HG03520 (cell line): ENCODE measurements around the gene CGRRF1.

ENCODE experiments used
- ATAC-seq: cut with Tn5 transposase; IDR thresholded peaks from one replicate; pipeline ENCODE4 v1.9.1; 2021; ENCODE audit warnings: mild to moderate bottlenecking, moderate library complexity; ENCODE audit not compliant: unreplicated experiment

The CGRRF1 gene

DNA sequence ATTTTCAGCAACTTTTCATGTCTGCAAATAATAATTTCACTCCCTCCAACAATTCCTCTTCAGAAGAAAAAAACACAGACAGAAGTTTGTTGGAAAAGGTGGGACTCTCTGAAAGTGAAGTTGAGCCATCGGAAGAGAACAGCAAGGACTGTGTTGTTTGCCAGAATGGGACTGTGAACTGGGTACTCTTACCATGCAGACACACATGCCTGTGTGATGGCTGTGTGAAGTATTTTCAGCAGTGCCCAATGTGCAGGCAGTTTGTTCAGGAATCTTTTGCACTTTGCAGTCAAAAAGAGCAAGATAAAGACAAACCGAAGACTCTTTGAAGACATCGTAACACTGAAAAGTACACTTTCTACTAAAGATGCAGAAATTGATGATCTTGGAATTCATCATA, 28.3 kb downstream of the CGRRF1 start:
- ATAC-seq, result no peak

DNA sequence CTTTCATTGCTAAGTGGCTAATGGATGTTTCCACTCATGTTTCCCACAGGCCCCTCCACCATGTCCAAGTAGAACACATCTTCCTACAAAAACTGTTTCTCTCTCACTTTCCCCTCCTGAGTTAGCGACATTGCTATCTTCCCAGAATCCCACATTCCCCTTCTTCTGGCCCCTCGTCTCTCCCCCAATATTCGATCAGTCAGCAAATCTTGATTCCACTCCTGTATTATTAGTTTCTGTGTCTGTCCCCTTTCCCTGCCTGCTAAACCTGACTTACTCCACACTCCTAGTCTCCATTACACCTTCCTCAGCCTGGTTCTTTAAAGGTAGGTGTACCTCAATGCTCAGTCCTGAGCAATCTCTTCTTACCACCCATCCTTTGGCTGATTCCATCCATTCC, 37.9 kb downstream of the CGRRF1 start:
- ATAC-seq, result no peak

DNA sequence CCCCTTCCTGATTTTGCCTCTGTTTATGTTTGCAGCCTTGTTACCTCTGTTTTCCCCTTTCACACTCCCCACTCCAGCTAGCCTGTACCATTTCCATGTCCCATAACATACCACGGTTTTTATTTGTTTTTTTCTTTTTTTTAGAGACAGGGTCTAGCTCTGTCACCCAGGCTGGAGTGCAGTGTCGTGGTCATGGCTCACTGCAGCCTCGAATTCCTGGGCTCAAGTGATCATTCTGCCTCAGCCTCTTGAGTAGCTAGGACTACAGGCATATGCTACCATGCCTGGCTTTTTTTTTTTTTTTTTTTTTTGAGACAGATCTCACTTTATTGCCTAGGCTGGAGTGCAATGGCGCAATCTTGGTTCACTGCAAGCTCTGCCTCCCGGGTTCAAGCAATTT, 38.8 kb downstream of the CGRRF1 start:
- ATAC-seq, result no peak

DNA sequence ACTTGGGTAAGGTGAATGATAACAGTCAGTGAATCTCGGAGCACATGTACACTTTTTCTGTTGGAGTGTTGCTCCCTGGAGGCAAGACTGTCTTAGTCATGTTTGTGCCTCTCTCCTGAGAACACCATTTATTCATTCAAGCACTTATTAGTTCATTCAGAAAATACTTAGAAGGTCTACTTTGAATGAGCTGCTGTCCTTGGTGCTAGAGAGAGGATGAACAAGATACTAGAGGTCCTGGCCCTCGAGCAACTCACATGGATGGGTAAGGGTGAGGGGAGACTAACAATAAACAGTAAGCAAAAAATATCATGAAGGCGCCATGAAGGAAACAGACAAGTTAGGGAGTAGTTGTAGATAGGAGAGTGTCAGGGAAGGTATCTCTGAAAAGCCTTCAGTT, 40.2 kb downstream of the CGRRF1 start:
- no peak for ATAC-seq

DNA sequence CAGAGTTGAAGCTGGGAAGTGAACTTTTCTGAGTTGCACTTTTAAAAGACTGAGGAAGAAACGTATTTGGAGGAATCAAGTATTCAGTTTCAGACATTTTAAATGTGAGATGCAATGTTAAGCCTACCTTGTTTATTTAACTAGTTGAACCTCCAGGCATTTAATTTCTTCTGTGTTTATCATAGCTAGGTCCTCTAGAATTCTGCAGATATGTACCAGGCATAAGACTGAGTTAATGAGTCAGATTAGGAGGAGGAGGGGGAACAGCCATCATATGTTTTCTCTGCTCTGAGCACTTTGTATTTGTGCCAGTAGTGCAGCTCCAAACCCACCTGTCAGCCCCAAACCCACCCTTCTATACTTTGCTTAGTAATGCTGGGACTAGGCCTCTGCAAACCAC, 40.8 kb downstream of the CGRRF1 start:
- ATAC-seq, result no peak

DNA sequence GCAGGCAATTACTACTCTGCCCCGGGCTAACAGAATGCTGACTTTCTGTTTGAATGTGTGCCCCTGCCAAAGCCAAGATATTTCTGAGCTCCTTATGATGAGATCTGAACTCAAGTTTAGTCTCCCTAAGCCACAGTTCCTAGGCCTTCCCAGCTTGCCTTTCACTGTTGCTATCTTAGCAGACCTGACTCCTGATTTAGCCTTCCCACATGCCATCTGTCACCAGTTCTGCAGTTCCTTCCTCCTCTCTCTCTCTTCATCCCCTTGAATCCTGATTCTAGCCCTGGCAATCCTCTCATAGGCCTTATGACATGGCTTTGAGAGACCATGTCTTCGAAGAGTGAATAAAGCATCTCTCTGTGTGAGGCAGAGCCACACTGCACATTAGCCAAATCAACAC, 44.7 kb downstream of the CGRRF1 start:
- no peak for ATAC-seq

DNA sequence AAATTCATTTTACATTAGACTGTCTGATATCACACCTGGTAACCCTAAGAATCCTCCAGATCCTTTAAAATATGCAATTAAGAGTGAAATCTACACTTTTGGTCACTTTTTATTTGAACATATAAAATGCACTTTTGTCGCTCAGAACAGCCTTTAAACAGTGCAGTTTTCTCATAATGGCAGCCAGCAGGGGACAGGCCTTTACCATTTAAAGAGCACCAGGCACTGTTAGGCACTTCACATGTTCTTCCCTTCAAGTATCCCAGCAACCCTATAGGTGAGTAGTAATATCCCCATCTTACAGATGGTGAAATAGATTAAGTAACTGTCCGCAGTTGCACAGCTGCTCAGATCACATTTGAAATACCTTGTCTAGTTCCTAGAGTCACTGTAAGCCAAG, 45.9 kb downstream of the CGRRF1 start:
- no peak for ATAC-seq

DNA sequence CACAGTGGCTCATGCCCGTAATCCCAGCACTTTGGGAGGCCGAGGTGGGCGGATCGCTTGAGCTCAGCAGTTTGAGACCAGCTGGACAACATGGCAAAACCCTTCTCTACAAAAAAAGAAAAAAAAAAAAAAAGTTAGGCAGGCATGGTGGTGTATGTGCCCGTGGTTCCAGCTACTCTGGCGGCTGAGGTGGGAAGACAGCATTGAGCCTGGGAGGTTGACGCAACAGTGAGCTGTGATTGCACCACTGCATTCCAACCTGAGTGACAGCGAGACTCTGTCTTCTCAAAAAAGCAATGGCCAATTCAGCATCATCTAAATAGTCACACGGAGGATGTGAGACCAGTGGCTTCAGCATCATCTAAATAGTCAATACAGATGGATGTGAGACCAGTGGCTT, 46.8 kb downstream of the CGRRF1 start:
- ATAC-seq, result no peak

DNA sequence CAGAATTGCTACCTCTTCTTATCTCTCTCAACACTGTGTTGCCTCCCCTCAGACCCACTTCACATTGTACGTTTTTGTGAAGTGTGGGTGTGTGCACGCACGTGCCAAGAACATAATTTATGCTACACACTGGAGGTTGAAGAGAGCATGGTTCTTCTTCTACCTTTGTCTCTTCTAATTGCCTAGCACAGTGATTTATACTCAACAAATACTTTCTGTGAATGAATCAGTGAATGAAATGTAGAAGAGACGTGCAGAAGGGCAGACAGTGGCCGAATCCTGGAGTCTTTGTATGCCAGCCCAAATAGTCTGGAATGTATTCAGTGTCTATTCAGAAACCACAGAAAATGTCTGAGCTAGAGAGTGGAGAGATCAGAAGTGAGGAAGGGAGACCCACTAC, 52.6 kb downstream of the CGRRF1 start:
- no peak for ATAC-seq

DNA sequence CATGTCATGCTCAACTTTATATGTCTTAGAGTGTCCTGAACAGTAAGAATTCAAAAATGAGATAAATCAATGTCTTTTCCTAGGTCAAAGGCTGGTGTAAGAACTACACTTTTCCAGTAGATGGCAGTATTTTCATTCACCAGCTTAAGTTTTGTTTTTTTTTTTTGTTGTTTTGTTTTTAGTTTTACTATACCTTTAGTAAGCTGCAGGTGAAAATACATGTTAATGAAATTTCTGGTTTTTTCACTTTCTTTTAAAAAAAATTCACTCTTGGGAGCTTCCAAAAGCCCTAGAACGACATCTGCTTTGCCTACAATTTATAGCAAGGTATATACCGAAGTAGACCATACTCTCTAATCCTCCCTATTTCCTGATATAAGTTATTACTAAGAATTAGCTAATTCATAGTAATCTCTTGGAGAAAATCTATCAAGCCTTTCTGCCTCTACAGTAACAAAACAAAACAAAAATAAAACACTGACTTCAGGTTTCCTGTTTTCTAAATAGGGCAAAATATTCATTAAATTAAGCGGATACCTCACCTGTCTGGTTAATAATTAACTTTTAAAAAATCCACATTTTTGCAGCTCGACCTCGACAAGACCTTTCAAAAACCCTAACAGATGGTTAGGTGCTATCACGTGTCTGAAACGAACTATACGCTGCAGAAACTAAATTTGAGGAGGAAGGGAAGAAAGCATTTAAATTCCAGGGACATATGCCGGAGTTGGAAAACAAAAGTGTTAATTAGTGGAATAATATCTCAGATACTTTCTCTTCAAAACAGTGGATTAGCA, 54.6 kb downstream of the CGRRF1 start:
- no peak for ATAC-seq

DNA sequence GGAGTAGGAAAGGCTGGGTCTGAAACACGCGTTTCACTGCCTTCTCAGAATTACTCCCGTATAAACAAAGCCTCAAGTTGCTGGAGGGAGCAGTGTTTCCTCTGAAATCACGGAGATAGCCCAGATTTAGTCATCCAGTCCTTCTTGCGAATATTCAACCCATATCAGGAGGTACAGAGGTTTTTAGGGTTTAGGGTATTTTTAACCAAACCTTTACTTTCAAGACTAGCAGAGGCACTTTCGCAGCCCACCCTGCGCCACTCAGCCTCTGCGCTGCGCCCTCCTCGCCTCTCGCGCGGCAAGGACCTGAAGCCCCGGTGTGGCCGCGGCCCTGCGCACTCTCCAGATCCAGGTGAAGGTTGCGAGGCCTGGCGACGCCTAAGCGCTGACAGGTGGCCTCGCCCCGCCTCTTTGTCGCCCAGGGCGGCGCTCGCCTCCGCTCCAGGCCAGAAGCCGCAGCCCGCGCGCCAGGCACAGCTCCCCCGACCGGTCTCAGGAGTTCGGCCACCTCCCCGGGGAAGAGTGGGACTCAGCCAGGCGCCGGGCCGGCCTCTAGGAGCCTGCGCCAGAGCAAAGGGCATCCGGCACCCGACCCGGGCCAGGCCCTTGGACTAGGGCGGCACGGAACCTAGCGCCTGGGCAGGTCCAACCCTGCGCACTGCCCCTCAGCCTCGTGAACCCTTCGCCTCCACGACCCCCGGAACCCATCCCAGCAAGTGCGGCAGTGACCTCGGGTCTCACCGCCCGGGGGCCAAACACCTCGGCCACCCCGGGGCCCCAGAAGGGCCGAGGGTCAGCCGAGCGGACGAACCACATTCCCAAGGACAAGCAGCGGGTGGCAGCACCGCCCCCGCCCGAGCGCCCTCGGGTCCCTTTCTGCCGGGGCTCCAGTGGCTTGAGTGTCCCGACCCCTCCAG, 55.4 kb downstream of the CGRRF1 start:
- ATAC-seq, result peak; percentile 45

DNA sequence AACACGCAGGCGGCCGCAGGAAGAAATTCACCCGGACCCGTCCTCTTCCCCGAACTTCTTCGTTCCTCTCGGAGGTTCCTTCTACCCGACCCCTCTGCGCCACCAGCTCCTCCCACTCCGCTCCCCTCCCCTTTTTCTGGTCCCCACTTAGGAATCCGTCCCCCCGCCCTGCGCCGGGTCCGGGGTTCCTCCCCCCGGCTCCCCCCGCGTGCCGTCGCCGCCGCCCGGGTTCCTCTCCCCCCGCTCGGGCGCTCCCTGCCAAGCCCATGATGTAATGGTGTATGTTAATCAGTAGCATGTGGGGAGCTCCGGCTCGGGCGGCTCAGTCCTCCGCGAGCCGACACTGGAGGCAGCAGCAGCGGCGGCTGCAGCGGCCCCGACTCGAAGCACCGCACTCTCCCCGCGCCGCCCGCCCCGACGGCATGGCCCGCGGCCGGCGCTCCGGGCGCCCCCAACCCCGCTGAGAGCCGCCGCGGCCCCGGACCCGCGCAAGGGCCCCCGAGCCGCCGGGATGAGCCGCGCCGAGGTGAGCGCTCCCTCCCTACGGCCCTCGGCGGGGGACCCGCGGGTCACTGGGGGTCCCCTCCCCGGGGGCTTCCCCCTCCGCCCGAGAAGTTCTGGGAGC, 56.2 kb downstream of the CGRRF1 start:
- peak; percentile 44 for ATAC-seq

DNA sequence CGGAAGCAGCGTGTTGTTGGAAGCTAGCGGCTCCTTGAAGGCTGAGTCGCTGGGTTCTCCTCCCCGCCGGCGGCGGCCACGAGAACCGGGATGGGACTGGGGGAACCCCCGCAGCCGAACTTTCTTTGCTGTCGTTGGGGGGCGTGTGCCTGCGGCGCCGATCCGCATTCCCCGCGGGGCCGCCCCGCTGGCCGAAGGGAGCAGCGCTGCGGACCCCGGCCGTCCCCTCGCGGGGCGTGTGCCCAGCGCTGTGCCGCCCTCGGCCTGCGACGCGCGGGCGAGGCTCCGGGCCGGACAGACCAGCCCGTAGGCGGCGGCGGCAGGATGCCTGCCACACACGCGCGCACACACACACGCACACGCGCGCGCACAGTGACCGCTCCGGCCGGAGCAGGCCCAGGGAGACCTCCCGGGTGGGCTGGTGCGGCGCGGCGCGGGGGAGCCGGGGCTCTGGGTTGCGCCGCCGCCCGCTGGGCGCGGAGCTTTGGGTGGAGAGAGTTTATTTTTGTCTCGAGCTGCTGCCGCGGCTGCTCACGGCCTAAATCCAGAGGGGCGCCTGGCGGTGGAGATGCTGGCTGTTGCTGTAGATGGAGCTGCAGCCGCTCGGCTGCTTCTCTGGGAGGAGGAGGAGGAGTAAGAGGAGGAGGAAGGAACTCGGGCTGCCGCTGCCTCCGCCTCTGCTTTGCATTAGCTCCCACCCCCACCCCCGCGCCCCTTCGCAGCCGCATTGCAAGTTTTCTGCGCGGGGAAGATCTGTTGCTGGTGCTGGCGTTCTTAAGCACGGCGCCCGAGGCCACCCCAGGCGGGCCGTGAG, 56.9 kb downstream of the CGRRF1 start, which contains the start of gene SAMD4A:
Gene SAMD4A (plus strand): TSS at position 719 of the 814 bp plus-strand sequence. CDS start 789 bp downstream, outside the sequence.
- ATAC-seq, result peak; percentile 24

DNA sequence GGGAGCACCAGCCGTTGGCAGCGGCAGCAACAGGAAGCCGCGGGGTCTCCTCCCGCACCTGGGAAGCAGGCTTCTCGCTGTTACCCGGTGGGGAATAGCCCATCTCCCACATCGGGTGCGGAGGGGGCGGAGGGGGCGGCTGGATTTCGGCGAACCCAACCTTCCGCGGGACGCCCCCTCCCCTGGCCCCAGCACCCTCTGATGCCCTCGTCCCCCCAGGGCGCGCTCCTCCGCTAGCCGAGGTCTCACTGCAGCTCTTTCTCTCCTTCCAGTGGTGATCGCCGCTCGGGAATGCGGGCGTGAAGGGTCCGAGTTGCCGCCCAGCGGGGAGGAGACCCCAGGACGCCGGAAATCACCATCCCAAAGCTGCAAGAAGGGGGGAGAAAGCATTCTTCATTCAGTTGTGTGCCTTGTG, 57.5 kb downstream of the CGRRF1 start:
- ATAC-seq, result no peak

DNA sequence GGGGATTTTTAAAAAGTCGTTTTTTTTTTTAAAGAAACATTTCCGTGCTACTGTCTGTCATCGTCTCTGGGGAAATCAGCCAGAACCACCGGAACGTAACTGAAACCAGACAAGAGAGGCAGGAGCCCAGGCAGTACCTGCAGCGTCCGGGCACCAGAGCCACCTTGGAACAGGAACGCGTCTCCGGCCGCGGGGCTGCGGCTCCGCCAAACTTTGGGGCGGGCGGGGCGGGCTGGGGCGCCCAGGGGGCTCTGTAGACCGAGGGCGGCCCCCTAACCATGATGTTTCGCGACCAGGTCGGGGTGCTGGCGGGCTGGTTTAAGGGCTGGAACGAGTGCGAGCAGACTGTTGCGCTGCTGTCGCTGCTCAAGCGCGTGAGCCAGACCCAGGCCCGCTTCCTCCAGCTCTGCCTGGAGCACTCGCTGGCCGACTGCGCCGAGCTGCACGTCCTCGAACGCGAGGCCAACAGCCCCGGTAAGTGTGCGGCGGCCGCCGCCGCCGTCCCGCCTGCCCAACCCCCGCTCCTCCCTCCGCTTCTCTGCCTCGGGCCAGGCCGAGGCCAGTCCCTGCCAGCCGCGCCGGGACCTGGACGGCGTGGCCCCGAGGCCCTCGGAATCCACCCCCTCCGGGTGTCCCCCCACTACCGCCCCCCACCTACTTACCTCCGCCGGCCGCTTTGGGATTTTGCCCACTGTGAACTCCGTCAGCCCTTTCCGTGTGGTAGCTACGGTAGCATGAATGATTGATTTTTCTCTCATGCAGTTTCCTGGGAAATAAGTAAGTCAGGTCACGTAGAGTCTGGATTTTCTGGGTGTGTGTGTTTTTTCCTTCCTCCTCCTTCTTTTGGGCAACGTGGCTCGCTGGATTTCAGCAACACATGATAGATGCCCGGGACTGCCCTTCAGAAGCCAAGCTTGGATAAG, 58.2 kb downstream of the CGRRF1 start:
- no peak for ATAC-seq

DNA sequence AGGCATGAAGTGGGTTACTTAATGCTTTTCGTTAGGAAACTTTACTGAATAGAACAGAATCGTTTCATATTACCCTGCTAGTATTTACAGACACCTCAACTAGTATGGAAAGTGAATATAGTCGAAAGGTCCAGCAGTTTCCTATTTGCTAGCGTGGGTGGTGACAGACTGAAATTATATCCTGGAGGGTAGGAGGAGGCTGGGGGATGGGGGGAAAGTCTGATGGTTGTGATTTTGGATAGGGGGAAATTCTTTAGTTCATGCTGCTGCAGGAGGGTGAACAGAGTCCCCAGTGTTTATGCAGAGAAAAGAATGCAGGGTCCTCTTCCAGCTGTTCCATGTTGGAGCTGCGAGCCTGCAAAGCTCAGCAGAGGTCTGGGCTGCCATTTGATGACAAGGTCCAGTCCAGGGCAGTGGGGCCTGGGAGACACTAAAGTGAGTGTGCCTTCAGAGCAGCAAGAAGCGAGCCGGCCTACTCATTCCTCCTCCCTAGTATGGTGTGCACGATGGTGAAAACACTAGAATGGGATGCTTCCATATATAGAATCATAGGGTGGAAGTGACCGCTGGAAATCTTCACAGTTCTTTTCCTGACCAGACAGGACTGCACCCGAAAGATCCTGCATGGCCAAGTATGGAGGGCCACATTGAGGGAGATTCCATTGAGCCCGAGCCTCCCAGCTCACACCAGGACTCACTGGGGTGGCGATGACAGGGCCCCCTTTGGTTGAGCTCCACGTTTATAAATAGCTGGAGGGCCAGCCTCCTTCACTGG, 59.3 kb downstream of the CGRRF1 start:
- no peak for ATAC-seq

DNA sequence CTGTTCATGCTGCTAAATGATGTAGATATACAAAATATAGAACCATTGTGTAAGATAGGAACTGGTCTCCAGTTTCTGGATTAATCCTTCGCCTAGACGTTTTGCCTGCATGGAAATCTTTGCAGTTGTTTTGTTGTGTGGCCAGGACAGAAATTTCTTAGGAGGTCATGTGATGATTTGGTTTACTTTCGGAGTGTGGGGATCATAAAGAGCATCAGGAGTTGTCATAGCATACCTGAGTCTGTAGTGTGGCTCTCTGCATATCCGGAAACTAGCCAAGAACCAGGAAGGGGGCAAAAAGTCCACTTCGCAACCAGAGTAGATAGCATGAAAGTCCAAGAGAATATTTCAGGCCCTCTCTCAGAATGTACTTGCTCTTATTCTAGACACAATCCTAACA, 60.3 kb downstream of the CGRRF1 start:
- no peak for ATAC-seq

DNA sequence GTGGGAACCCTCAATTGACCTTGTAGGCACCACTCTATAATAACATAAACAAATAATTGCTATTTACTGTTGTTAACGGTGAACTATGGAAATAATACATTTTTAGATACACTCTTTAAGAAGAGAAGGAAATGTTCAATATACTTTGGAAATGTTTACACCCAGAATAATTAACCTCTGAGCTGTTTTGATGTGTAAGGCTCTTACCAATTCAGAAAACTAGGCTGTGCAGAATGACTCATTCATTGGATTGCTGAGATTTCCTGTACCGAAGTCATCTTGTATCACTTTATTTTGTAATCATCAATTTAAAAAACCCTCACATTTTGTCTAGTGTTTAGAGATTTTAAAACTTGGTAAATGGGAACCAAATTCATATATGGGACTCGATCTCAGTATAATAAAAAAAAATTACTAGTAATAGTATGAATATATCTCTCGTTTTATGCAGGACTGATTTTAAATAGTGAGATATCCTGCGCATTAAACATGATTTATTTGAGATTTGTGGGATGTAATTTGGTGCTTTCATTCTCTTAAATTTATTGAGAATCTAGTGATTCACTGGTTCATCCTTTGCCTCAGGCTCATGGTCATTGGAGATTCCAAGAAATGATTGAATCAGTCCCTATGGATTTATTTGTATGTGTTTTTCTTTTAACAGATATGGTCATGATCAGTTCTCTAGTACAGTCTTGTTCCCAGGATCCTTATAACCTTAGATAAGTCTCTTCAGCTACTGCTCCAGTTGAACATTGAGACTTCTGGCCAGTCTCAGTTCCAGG, 61.1 kb downstream of the CGRRF1 start:
- no peak for ATAC-seq
